Activated naive CD4-positive, alpha-beta T cell (primary cell): Measurements from ENCODE around the gene ELF1.

Source experiments
- DNase-seq, 4 experiments: peaks; one replicate each; lab custom pipeline; 2025; lab: John Stamatoyannopoulos, UW

The ELF1 gene

GRCh38 chr13:40982772-40983171 is 36.3 kb downstream of the ELF1 start:
- DNase-seq: peak in 2 of 4 experiments; percentile 7 to 8

DNA sequence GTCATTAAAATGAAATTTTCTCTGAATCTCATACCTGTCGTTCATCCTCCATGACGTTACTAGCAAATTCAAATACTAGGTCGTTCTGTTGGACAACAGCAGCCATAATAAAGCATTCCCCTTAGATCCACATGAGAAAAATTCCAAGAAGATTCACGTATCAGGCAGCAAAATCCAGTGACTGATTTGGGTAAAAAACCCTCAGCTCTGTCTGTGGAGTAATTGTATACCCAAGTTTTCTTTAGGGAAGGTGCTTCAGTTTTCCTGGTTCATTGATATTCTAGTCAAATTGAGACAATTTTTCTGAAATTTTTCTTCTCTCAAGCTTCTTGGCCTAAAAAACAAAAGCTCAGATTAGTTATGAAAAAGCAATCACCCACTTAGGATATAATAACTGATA is 37.2 kb downstream of the ELF1 start:
- DNase-seq: no peak

DNA sequence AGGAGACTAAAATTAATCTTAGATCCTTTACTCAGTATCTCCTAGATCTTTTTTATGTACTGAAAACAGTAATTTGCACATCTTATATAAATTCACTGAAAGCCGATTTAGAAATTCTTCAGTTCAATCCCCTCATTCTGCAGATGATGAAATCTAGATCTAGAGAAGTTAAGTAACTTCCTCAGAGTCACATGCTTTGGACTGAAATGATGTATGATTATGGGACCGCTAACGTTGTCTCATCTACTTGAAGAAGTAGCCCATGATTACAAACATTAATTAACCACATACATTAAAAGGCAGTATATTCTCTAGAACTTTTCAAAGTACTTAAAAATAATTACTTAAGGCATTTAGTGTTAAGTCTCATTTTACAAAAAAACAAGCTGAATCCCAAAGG is 37.8 kb downstream of the ELF1 start:
- DNase-seq: no peak

- DNase-seq: no peak
Observed at GRCh38 chr13:40980461-40980860, 38.7 kb downstream of the ELF1 start.

GRCh38 chr13:40979232-40979631 is 39.9 kb downstream of the ELF1 start:
- no peak for DNase-seq

DNA sequence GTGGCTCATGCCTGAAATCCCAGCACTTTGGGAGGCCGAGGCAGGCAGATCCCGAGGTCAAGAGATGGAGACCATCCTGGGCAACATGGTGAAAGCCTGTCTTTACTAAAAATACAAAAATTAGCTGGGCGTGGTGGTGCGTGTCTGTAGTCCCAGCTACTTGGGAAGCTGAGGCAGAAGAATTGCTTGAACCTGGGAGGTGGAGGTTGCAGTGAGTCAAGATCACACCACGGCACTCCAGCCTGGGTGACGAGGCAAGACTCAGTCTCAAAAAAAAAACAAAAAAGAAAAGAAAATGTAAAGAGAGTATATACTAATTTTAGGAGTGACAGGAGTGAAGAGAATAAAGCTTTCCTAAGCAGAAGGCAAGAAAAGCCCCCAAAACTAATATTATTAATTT is 41.0 kb downstream of the ELF1 start:
- peak in 1 of 4 experiments; percentile 10 for DNase-seq

- no peak for DNase-seq
Observed at GRCh38 chr13:40975441-40975840, 43.7 kb downstream of the ELF1 start.

DNA sequence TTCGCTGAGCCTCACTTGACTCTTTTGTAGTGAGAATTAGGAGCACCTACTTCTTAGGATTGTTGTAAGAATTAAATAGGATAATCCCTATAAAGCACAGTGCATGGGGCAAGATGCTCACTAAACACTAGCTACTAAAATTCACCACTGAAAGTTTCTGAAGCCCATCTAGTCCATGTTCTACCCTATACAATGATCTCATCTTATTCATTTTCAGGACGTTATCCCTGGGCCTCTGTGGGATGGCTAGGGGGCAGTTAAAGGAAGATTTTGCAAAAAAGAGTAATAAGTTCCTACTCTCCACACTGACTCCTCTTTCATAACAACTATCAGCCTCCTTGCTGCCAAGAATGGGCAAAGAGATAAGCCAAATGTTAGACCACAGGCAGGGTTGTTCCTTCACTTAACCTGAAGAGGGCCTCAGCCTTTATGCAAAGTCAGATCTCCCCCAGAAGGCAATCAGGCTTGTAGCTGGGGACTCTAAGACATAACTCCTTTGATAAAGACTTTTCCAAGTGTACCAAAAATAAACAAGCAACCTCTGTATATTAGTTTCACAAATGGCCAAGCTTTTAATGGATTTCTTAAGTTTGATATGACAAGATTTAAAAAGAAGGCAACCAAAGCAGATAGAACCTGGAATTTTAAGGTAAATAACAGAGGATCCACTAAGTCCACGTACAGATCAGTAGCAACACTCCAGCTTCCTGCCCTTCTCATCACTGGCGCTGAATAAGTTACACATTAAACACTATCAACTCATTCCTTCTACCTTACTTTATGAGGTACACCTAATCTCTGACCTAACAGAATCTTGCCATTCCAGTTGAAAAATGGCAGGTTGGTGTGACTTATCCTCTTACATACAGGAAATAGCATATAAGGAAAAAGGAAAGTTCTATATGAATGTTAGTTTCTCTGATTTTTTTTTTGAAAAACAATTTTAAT is 44.4 kb downstream of the ELF1 start:
- DNase-seq: no peak

DNA sequence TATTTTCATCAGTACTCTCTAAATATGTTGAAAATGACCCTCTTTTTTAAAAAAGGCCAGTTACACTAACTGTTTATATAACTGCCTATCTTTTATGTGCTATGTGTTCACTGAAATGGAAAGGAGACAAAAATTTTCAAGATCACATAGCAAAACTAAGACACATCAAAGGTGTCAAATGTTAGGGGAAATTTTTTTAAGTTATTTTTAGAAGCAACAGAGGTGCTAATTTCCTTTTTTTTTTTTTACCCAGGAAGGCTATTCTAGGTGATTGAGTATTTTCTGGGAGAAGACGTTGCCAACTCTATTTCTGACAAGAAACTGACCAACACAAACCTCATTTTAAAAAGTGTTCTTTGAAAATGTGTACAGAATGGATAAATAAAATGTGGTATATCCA is 45.7 kb downstream of the ELF1 start:
- DNase-seq: no peak

- DNase-seq: no peak
Observed at GRCh38 chr13:40971321-40971720, 47.8 kb downstream of the ELF1 start.

- DNase-seq: no peak
Observed at GRCh38 chr13:40970803-40971202, 48.3 kb downstream of the ELF1 start.

DNA sequence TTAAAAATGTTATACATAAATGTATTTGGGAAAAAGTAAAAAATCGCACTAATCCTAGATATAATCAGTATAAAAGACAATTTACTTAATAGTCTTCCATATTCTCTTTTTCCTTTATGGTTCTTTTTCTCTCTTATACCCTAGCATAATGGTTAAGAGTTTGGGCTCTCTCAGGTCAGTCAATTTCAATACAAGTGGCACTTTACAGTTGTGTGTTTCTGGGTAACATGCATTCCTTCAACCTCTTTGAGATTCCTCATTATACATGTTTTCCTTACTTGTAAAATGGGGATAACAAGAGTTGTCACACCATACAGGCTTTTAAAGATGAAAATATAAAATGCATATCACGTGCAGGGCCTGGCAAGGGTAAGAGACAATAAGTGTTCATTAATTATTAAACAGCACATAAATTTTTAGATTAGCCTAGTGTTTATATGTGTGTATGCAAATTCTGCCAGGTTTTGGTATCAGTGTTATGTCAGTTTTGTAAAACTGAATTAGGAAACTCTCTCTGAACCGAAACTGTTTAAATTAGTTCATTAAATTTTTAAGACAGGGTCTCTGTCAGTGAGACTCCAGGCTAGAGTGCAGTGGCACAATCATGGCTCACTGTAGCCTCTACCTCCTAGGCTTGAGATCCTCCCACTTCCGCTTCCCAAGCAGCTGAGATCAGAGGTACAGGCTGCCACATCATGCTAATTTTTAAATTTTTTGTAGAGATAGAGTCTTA is 49.8 kb downstream of the ELF1 start:
- no peak for DNase-seq

- no peak for DNase-seq
Observed at GRCh38 chr13:40968416-40969000, 50.6 kb downstream of the ELF1 start.

GRCh38 chr13:40966298-40966697 is 52.8 kb downstream of the ELF1 start:
- DNase-seq: no peak

GRCh38 chr13:40963927-40964326 is 55.2 kb downstream of the ELF1 start:
- no peak for DNase-seq

DNA sequence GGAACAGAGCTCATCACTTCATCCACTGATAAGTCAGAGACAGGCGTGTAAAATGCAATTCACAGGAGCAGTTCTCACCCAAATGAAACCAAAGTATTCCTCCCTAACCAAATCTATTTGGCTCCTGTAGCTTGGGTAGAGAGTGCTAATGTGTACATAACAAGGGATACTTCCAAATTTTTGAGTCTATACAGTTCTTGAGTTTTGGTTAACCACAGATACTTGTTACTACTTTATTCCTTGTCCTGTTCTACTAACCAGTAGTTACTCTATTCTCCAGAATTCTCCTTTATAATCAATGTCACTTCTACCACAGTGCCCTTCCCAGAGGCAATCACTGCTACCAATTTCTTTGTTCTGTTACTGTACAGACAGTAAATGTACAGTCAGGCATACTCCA is 57.3 kb downstream of the ELF1 start:
- no peak for DNase-seq

DNA sequence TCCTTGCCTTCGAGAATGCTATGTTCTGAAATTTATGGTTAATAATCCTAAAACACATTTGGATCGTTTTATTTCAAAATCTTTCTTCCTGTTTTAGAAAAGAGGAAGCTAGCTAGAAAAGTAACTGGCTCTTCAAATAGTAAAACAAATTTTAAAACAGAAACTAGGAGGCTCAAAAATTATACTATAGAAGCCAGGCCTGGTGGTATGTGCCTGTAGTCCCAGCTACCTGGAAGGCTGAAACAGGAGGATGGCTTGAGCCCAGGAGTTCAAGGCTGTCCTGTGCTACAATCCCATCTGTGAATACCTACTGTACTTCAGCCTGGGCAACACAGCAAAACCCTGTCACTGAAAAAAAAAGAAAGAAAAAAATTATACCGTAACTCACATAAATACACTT is 57.9 kb downstream of the ELF1 start:
- DNase-seq: no peak

- no peak for DNase-seq
Observed at GRCh38 chr13:40960716-40961115, 58.4 kb downstream of the ELF1 start.

DNA sequence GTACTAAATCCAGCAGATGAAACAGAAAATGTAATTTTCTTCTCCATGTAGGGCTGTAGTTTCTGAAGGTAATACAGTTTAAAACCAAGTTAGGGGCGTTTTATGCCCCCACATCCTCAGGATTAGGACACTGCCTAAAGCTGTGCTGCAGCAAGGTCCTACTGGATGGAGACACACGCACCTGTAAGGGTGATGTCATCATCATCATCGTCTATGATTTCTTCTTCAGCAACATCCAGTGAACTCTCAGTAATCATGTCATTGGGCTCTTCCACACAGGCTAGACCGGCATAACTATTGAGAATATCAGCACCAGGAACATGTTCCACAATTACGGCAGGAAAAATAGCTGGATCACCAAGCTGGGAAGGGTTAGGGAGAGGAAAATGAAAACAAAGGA is 60.5 kb downstream of the ELF1 start:
- DNase-seq: no peak

- DNase-seq: no peak
Observed at GRCh38 chr13:40946485-40946884, 72.6 kb downstream of the ELF1 start.

- DNase-seq: no peak
Observed at GRCh38 chr13:40943073-40943472, 76.0 kb downstream of the ELF1 start.

GRCh38 chr13:40941581-40941980 is 77.5 kb downstream of the ELF1 start:
- DNase-seq: no peak

DNA sequence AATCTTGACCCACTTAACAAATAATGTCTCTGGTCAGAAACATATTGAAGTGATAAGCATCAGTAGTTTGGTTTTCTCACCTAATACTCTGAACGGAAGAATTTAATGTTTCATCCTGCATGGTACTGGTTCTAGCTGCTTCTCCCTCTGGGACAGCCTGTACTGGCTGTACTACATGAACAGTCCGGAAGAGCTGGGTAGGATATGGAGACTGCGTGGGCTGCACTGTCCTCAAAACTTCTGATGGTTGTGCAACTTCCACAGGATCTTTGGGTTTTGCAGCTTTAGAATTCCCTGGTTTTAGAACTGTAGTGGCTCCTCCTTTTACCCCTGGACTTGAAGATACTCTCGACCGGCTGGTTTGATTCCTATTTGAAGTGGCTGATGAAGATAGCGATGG is 78.3 kb downstream of the ELF1 start:
- no peak for DNase-seq
